ENCODE measurements around the gene COL4A3.

COL4A3 gene

DNA sequence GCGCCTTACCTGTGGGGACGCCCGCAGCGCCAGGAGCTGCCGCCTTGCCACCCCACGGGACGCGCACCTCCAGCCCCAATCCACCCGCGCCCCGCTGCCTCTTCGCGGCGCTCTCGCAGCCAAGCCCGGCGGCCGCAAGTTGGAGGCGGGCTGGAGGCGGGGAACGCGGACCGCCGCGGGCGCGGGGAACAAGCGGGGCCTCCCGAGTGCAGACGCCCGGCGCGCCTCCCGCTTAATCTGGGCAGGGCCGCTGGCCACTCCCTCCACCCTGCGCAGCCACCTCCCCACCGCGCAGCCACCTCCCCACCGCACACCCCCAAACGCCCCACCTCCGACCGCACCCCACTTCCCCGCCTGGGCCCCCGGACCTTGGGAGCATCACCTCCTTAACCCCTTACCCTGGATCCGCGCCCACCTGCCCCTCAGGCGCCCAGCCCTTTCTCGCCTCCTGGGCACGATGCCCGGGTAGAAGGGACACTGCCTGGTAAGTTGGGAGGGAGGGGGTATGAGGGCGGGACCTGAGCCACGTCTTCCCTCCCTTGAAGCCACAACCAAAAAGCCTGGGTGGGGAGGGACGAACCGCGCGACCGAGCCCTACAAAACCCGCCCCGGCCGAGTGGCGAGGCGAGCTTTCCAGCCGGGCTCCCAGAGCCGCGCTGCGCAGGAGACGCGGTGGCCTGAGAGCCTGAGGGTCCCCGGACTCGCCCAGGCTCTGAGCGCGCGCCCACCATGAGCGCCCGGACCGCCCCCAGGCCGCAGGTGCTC is at the start of gene COL4A3, which contains the start of gene COL4A4:
COL4A3 (plus strand) TSS at position 627 of the 765 bp plus-strand sequence; CDS start at position 730, 103 bp downstream.
COL4A4 (minus strand) TSS at position 208 of the 765 bp plus-strand sequence. CDS start 16,722 bp downstream, outside the sequence.
- ATAC-seq = peak; percentile 49 to 57

DNA sequence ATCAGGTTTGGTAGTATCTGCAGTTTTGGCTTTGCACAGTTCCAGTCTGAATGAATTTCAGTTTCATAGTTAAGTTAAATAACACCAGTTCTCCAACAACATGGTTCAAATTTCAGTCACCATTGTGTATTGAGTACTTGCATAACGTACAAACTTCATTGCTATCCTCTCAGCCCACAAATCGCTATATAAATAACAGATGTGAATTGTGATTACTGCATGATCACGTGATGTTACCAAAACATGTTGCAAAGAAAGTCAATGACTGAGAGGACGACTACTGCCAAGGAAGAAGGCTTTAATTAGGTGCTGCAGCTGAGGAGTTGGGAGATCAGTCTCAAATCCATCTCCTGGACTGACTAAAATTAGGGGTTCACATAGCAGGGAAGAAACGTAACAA is 48.7 kb upstream of the COL4A3 start:
- ATAC-seq = no peak

DNA sequence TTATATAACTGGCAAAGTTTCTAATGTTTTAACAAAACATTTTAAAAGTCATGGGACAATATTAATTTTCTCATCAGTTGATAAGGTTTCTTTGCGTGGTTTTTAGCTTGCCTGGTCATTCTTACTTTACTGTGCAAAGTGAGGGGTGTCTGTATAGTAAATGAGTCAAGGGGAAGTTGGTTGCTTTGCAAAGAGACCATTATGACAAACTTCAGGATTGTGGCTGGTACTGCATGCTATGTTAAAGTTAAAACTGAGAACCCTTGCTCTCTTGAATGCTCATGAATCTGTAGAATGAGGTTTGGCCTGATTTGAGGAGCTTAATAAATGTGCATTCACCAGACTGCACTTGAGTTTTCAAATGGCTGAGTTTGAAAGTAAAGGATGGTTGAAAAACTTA is 47.4 kb upstream of the COL4A3 start:
- no peak for ATAC-seq

DNA sequence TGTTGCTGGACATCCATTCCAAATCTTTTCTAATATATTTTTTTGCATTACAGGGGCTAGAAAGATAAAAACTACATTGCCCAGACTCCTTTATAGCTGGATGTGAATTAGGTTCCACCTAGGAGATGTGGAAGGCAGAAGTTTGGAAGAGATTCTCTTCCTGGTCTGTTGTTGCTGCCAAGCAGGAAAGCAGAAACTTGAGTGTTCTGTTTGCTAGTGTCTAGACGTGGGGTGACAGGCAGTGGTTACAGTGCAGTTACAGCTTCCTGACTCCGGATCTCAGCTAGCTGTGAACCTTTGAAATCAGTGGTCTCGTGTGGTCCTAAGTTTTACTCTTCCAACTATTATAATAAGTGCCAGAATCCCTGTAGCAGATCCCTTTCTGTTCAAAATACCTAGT is 46.6 kb upstream of the COL4A3 start:
- no peak for ATAC-seq

DNA sequence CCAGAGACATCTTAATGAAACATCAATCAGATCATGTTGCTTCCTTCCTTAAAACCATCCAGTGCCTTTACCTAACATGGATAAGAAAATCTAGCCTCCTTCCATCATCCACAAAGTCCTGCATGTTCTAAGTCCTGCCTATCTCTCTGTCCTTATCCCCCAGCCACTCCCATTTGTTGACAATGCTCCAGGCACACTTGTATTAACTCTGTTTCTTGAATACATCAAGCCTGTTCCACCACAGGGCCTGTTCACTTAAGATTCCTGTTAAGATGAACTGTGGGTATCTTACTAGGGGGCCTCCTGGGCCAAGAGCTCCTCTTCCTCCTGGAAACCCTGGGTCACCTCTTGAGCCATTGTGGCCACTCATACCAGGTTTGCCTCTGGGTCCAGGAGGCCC is 46.1 kb upstream of the COL4A3 start:
- ATAC-seq = no peak

DNA sequence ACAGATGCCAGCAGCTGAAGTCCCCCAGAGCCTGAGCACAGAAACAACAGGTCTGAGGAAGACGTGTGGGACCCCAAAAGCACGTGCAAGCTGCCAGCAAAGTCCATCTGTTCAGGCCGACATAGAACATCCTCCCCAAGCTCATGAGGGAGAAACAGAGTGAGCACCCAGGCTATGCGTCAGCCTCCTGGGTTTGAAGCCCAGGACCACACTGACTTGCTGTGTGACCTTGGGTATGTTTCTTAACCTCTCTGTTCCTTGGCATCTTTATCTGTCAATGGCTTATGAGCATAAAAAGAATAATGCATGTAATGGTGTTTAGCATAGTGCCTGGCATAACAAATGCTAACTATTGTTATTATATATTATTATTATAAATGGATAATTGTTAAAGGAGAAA is 40.7 kb upstream of the COL4A3 start:
- ATAC-seq = no peak

DNA sequence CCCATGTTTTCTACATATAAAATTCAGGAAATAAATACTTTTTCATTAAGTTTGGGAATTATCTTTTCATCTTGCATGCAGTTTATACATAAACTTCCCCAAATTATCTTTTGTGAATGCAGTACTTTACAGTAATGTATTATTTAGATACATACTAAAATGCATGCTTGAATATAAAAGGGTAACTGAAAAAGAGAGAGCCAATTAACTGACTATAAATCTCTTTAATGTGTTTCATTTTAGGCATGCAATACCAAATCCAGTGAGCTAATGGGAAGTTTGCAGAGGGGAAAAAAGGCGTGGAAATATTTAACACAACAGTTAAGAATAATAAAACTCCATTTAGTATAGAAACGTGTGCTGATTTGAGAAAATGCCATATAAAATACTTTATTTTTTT is 39.6 kb upstream of the COL4A3 start:
- ATAC-seq = no peak

DNA sequence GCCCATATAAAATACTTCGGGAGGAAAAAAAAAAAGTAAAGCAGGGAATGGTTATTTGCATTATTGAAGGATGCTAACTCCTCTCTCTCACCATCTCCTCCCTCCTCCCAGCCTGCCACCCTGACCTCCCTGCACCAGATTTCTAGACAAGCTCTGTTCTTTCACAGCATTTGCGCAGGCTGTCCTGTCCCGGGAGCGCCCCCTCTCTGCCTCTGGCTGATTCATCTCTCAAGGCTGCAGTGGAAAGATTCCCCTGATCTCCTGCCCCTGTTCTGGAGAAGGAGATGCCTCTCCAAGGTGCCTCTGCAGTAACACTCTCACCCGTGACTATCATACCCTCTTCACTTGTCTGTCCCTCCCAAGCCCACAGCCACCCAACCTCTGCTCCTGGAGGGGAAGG is 38.9 kb upstream of the COL4A3 start:
- ATAC-seq = no peak

DNA sequence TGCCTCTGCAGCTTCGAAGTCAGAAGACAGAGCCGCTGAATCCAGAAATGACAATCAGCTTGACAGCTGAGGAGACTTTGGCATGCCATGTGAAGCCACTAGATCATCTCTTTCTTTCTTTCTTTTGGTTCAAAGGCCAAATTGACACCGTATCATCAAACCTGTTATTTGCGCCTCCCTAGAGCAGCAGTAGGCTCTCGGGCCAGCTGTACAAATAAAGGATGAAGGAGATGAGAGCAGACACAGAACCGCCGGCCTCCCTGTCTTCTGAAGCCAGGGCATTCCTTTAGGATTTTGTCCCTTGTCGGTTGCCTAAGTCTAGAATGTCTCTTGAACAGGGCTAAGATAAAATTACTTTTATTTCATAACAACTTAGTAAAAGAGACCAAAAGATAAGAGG is 37.2 kb upstream of the COL4A3 start:
- ATAC-seq = no peak

DNA sequence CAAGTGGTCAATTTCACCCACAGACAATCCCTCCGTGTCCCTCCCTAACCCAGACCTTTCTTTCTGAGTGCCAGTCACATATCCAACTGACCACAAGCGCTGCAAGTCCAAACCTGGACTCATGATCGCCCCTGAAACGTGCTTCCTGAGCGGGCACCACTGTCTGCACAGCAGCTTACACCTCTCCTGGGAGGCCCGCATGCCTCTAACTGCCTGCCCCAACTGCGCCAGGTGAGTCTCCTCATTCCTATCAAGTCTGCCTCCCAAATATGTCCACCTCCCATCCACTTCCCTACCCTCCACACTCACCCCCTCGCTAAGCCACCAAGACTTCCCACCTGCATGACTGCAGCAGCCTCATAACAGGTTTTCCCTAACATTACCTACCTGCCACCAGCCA is 33.8 kb upstream of the COL4A3 start:
- no peak for ATAC-seq

DNA sequence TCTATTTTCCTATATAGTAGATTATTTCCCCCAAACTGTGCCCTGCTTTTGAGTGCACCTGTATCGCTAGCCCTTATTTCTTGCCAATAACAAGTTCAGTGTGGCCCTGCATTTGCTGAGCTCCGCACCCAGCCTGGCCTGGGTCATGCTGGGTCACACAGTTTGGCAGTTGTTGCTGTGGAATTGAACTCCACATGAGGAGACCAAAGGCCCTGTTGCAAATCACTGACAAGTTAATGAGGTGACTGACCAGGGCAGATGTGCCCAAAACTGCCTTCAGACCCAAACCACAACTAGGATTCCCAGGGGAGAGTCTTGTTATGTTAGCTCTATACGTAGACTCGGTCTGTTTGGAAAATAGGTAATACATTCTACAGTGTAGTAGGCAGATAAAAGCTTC is 31.4 kb upstream of the COL4A3 start:
- ATAC-seq = no peak

DNA sequence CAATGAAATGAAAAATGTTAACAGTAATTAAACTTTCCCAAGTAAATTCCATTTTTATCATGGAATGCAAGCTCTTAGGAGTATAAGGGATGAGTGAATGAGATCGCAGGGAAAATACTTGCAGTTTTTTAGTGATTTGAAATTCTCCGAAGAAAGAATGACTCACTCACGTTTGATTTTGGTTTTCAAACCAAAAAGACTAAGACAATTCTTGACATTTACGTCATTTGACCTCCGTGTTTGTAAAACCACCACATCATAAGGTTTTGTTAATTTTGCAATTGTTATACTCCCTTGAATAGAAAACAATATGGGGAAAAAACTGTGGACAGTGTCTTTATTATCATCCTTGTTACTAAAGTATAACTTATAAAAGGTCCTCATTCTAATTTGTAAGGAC is 29.8 kb upstream of the COL4A3 start:
- no peak for ATAC-seq

DNA sequence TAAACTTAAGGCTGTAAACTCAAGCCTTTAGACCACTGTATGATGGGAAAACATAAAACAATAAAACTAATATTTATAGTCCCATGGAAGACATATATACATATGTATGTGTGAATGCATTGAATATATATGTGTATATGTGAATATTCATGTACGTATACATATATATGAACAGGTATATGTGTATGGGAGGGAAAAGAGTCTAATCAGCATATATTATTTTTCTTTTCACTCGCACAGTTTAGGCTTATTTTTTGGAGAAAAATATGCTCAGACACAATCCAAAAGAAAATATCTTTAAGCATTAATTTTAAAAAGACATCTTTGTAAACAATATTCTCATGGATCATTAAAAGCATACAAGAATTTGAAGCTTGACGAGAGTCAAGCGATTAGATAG is 23.1 kb upstream of the COL4A3 start:
- ATAC-seq = no peak

DNA sequence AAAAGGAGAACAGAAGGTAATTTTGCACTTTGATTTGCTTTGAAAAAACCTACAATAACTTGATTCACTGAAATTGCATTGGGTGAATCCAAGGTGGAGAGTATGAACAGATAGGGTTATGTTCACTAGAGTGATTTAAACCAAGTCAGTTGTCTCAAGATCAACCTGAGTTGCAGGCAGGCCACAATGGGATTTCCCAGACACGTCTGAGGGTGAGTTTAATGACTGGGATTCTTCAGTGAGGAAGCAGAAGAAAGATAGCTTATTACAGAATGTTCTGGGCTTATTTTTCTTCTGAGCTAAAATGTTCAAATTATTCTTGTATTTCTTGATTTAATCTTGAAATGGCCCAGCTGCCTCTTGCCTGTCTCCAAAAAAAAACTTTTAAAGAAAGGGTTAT is 20.5 kb upstream of the COL4A3 start:
- no peak for ATAC-seq

DNA sequence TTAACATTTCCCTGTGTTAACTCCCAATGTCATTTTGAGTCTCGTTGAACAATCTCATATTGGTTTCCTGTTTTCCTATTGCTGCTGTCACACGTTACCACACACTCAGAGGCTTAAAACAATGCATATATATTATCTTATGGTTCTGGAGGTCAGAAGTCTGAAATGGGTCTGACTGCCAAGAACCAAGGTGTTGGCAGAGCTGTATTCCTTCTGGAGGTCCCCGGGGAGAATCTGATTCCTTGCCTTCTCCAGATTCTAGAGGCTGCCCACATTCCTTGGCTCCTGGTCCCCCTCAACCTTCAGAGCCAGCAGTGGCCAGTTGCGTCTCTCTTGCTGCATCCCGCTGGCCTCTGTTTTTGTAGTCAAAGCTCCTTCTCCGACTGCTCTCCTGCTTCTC is 18.0 kb upstream of the COL4A3 start:
- no peak for ATAC-seq

DNA sequence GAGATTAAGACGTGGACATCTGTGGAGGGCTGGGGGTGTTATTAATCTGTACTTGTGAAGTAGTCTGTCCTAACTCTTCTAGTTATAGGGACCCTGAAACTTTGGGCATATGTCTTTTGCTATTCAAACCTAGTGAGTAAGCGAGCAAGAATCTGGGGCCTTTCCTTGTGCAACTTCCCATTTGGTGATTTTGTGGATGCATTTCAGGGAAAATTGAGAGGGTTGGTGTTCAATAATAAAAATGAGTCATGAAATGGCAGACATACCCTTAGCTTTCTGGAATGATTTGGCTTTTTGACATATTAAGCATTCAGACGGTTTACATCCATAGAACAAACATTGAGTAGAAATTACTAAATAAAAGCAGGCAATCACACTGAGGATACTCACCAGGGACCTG is 17.4 kb upstream of the COL4A3 start:
- no peak for ATAC-seq

DNA sequence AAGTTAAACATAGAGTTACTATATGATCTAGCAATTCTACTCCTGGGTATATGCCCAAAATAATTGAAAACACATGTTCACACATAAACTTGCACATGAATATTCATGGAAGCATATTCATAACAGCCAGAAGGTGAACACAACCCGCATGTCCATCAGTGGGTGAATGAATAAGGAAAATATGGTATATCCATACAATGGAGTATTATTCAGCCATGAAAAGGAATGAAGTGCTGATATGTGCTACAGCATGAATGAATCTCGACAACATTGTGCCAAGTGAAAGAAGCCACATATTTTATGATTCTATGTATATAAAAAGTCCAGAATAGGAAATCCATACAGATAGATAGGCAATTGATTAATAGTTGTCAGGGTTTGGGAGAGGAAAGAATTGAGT is 16.3 kb upstream of the COL4A3 start:
- no peak for ATAC-seq

DNA sequence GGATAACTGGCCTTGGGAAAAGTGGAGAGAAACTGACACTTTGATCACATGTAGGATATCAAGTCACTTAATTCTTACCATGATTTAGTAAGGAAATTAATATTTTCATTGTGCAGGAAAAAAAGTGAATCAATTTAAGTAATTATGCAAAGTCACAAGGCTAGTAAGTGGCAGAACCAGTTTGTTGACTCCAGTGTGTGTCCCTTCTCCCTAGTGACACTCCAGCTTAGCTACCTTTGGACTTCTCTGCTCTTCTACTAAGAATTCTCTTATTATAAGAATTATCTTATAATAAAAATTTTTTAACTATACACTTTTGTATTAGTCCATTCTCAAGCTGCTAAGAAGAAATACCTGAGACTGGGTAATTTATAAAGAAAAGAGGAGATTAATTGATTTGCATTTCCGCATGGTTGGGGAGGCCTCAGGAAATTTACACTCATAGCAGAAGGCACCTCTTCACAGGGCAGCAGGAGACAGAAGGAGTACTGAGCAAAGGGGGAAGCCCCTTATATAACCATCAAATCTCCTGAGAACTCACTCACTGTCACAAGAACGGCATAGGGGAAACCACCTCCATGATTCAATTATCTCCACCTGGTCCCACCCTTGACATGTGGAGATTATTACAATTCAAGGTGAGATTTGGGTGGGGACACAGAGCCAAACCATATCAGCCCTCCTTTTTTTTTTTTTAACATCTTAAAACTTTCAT is 14.0 kb upstream of the COL4A3 start:
- no peak for ATAC-seq

DNA sequence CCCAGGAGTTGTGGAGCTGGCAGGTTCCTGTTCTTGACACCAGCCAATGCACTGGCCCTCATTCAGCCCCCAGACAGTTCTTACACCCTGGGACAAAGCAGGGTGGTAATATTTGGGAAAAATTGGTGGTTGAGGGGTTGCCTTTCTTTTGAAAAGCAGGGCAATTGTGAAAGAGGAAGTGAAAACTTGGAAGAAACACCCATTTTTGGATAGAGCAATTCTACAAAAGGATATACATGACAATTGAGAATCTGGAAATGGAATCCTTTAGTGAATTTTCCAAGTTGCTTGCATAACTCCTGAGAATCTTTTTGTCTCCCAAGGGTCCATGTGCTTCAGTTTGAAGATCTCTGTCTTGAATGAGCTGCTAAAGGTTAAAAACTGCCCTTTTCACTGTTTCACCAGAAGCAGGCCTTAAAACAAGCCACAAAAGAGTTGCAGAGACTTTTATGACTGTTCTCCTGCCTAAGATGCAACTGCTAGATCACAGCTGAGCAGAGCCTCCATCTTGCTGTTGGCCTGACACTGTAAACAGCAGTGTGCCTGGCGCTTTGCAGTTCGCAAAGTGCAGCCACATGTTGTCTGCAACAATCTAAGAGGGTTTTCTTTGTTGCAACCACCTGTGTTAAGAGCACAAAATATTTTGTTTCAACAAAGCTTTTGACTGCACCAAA is 12.2 kb upstream of the COL4A3 start:
- ATAC-seq = no peak

DNA sequence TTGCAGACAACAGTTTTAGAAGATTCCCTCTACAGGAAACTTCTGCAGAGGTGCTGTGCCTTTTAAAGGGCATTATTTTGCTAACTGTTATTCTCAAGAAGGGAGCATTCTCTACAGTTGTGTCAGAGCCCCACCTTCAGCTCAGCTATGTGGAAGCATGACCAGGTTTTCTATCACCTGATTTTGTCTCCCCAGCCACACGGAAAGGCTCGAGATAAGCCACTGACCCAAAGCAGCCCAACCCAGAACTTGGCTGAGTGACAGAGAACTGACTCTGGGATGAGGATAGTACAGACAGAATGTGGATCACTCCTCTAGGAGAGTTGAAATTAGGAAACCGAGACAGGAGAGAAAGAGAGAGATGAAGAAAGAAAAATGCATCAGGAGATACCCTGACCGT is 11.1 kb upstream of the COL4A3 start:
- ATAC-seq = no peak

DNA sequence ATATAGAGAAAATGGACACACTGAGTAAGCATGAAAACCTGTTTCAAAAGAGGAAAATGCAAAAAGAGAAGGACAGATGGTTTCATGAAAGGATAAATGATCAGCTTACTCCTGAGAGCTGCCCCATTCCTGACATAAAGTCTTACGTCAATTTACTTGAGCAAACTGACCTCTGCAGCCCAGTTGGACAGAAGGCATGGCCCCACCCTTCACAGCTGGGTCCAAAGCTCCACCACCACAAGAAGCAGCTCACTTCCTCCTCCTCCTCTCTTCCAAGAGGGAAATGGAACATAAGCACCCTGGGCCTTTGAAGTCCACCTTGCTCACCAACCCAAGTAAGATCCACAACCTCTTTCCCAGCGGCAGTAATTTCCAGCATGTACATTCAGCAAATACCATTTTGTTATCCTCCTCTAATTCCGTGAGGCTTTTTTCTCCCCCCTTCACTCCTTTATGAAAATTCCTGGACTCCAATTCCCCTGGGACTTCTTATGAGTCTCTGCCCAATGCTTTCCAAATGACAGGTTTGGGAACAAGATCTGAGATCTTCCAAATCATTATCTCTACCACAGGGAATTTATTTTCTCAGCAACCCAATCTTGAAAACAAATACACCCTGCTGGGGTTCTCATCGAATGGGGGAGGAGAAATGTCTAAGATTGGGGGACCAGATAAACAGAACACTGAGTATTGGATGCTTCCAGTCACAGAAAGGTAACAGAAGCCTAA is 10.5 kb upstream of the COL4A3 start:
- ATAC-seq = no peak

DNA sequence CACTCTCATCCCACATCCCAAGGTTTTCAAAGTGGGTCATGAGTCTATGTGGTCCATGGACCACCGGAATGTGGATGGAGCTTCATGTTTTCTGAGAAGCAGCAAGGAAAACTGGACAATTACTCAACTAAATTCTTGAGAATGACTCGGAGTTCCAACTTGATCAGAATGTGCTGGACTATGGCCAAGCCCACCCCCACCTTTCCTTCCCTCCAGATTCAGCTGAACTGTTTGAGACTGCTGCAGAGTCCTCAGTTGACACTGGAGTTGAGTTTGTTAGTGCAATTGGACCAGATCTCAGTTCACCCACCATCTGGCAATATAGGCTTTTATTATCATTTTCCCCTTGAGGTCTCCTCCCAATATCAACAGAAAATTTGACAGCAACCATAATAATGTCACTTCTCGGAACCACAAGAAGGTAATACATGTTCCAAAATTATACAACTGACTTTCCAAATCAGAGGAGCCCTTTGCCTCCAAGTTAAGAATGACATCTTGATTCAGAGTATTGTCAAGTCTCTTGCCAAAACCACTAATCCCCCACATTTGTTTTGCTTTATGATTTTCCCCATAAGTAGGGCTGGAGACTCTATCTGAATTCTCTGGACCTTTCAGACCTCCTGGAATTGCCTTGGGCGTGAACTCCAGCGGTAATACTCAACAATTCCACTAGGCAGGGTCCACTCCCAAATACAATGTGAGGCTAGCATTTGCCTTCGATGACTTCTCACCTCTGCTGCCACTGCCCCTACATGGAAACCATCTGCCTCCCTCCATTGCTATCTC is 9.2 kb upstream of the COL4A3 start:
- no peak for ATAC-seq
